NCI-H526 (cell line): ENCODE results near the gene GRAMD2A.
A peak's percentile ranks its signal among the peaks of the same experiment; 100 is the strongest.

Experiments used
- DNase-seq, 2 experiments: peaks; one replicate each; lab custom pipeline; 2025; lab: John Stamatoyannopoulos, UW

GRAMD2A gene

GRCh38 chr15:72217216-72217615 is 19.6 kb upstream of the GRAMD2A start:
- no peak for DNase-seq

- no peak for DNase-seq
Measured at GRCh38 chr15:72216079-72216478, 18.5 kb upstream of the GRAMD2A start.

- no peak for DNase-seq
Measured at GRCh38 chr15:72207558-72208085, 10.0 kb upstream of the GRAMD2A start.

- no peak for DNase-seq
Measured at GRCh38 chr15:72206677-72207000, 9.1 kb upstream of the GRAMD2A start.

- DNase-seq = no peak
Measured at GRCh38 chr15:72205896-72206676, 8.5 kb upstream of the GRAMD2A start.

- no peak for DNase-seq
Measured at GRCh38 chr15:72205273-72205672, 7.7 kb upstream of the GRAMD2A start.

- no peak for DNase-seq
Measured at GRCh38 chr15:72203507-72203837, 5.9 kb upstream of the GRAMD2A start.

GRCh38 chr15:72202801-72203506 is 5.4 kb upstream of the GRAMD2A start:
- no peak for DNase-seq

- no peak for DNase-seq
Measured at GRCh38 chr15:72202302-72202701, 4.7 kb upstream of the GRAMD2A start.

GRCh38 chr15:72201391-72201921 is 3.9 kb upstream of the GRAMD2A start:
- no peak for DNase-seq

GRCh38 chr15:72200395-72201237 is 3.0 kb upstream of the GRAMD2A start:
- DNase-seq = no peak

GRCh38 chr15:72199721-72200212 is 2.2 kb upstream of the GRAMD2A start:
- peak; percentile 59 to 80 for DNase-seq

GRCh38 chr15:72199205-72199515 is 1.6 kb upstream of the GRAMD2A start:
- no peak for DNase-seq

GRCh38 chr15:72198356-72199204 is 993 bp upstream of the GRAMD2A start:
- no peak for DNase-seq

GRCh38 chr15:72197041-72197459 is 537 bp downstream of the GRAMD2A start:
- peak in 1 of 2 experiments; percentile 38 for DNase-seq

- no peak for DNase-seq
Measured at GRCh38 chr15:72196409-72197040, 1.1 kb downstream of the GRAMD2A start.

GRCh38 chr15:72195101-72195511 is 2.5 kb downstream of the GRAMD2A start:
- DNase-seq = no peak

- DNase-seq = no peak
Measured at GRCh38 chr15:72193836-72194396, 3.7 kb downstream of the GRAMD2A start.

GRCh38 chr15:72192416-72192815 is 5.2 kb downstream of the GRAMD2A start:
- no peak for DNase-seq

GRCh38 chr15:72189250-72189902 is 8.2 kb downstream of the GRAMD2A start:
- DNase-seq = no peak
